Vagina (tissue), 2 donors: ENCODE results near the gene STARD7. TPM values are rescaled to one million over a fixed set of nuclear protein-coding genes. Genes with fewer than 3 reads are reported as not detected.
"Not testable (repeated sequence)": the region's sequence is repeated elsewhere in the genome, so short reads cannot be mapped to it uniquely, and the experiment has no call there.

ENCODE experiments used
- DNase-seq, 2 donors: peaks; one replicate each; pipeline ENCODE4 v3.0.0-alpha.2; 2017; ENCODE audit errors: extremely low spot score in 2 of 2
- H3K27ac ChIP-seq: fragments of 200-600 bp; sonication (generic); one replicate; pipeline ENCODE4 v1.5.1; 2019
- H3K27me3 ChIP-seq: fragments of 200-600 bp; sonication (generic); one replicate; pipeline ENCODE4 v1.5.1; 2019
- H3K36me3 ChIP-seq, 2 donors: fragments of 200-600 bp; sonication (generic); one replicate each; pipeline ENCODE4 v1.5.1; 2017 to 2019
- H3K4me1 ChIP-seq: fragments of 200-600 bp; sonication (generic); one replicate; pipeline ENCODE4 v1.5.1; 2019
- H3K4me3 ChIP-seq, 2 donors: fragments of 200-600 bp; sonication (generic); 1 replicate in 1 of 2; 2 replicates in 1 of 2; pipeline ENCODE4 v1.5.1; 2016 to 2019
- H3K9me3 ChIP-seq: fragments of 200-600 bp; sonication (generic); one replicate; pipeline ENCODE4 v1.5.1; 2019
- POLR2A ChIP-seq, 2 donors: fragments of 450-650 bp; IDR thresholded peaks; one replicate each; pipeline ENCODE4 v1.6.1; 2017; ENCODE audit warnings: antibody characterized with exemption in 2 of 2, mild to moderate bottlenecking in 2 of 2, moderate library complexity in 2 of 2
- POLR2AphosphoS5 ChIP-seq, 2 donors: sonication (generic); formaldehyde crosslinking; IDR thresholded peaks; one replicate each; pipeline ENCODE4 v1.9.0; 2017; ENCODE audit warnings: antibody characterized with exemption in 2 of 2, mild to moderate bottlenecking in 2 of 2, low read depth in 1 of 2; ENCODE audit not compliant: insufficient read depth in 1 of 2
- intact Hi-C: fragments of 100-400 bp; cut with DNase I; formaldehyde crosslinking; loops from one replicate; pipeline ENCODE4 v1.15.1; 2023
- total RNA-seq: library from RNA; depleted of rRNA; stranded (reverse); fragments of >200 nt; gene quantifications from one replicate; pipeline ENCODE4 v1.2.3, GENCODE V29; 2016
- TF ChIP-seq, protein P1 (sequence below), 3 experiments: fragments of 450-650 bp in 2 of 3; fragments of 200-600 bp in 1 of 3; sonication (generic) in 1 of 3; IDR thresholded peaks; one replicate each; pipeline ENCODE4 v1.5.1; 2017 to 2019; ENCODE audit warnings: antibody characterized with exemption in 3 of 3, mild to moderate bottlenecking in 2 of 3, moderate library complexity in 2 of 3

The STARD7 gene
- total RNA-seq, 1 donor from 2014 or later, result 69.5 TPM

DNA sequence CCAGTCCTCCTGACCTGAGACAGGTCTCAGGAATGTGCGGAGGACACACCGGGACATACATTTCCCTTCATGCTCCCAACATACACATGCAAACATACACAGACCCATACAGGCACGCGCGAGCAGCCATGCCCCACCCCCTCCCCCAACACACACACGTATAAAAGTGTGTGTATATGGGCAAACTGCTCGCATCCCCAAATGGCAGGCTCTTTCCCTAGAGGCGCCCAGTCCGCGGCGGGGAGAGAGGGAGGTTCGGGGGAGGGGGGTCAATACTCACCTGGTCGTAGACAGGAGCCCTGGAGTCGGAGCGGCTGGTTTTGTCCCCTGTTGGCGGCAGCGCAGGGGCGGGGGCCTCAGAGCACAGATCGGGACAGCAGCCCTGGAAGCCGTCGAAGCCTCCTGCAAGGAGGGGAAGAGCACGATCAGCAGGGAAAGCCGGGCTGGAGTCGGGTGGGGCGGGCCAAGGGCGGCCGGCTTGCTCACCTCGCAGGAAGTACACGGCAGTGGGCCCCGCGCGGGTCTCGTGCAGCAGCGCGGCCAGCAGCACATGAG is 64.1 kb downstream of the STARD7 start:
- Histone ChIP-seq H3K9me3 (no peaks in the 10 kb centered on the region), H3K4me1 (peaks cover 17% of the 10 kb centered on the region), H3K27me3 (no peaks in the 10 kb centered on the region), H3K4me3 (peak overlapping the region; percentile 45 to 52), H3K36me3 (no peaks in the 10 kb centered on the region), H3K27ac (peak overlapping the region; percentile 57)
- TF ChIP-seq, protein P1, sequence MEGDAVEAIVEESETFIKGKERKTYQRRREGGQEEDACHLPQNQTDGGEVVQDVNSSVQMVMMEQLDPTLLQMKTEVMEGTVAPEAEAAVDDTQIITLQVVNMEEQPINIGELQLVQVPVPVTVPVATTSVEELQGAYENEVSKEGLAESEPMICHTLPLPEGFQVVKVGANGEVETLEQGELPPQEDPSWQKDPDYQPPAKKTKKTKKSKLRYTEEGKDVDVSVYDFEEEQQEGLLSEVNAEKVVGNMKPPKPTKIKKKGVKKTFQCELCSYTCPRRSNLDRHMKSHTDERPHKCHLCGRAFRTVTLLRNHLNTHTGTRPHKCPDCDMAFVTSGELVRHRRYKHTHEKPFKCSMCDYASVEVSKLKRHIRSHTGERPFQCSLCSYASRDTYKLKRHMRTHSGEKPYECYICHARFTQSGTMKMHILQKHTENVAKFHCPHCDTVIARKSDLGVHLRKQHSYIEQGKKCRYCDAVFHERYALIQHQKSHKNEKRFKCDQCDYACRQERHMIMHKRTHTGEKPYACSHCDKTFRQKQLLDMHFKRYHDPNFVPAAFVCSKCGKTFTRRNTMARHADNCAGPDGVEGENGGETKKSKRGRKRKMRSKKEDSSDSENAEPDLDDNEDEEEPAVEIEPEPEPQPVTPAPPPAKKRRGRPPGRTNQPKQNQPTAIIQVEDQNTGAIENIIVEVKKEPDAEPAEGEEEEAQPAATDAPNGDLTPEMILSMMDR (IDR thresholded peaks at IDR 0.05), result no peak
- TF ChIP-seq POLR2AphosphoS5 (IDR thresholded peaks at IDR 0.05; ENCODE audit: insufficient read depth in 1 of 2, low read depth in 1 of 2) (no peak), POLR2A (IDR thresholded peaks at IDR 0.05) (no peak)
- intact Hi-C loops, result no loop called here
- DNase-seq, result no peak

DNA sequence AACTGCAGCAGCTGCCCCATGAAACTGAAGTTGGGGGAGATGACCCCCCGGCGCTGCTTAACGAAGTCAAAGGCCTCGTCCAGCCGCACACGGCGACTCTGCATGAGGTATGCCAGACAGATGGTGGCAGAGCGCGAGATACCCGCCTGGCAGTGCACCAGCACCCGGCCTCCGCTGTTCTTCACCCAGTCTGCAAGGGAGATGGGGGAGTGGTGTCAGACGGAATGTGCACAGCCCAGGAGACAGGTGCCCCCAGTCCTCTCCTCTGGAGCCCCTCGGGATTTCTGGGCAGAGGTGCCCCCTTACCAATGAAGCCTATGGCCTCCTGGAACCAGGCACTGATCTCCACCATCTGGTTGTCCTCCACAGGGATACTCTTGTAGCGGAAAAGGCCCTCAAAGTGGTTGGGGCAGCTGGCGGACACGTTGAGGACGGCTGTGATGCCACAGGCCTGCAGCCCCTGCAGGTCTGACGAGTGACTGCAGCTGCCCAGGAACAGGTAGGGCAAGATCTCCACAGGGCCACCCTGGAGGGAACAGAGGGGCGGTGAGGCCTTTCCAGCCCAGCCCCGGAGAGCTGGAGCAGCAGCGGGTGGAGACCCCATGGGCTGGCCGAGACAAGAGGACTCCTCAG is 64.7 kb downstream of the STARD7 start:
- peaks cover 18% of the 10 kb centered on the region for H3K4me1 ChIP-seq
- DNase-seq, result no peak
- no peaks in the 10 kb centered on the region for H3K9me3 ChIP-seq
- TF ChIP-seq, protein P1 (IDR thresholded peaks at IDR 0.05), result no peak
- TF ChIP-seq POLR2A (IDR thresholded peaks at IDR 0.05) (no peak), POLR2AphosphoS5 (IDR thresholded peaks at IDR 0.05; ENCODE audit: insufficient read depth in 1 of 2, low read depth in 1 of 2) (no peak)
- H3K27ac ChIP-seq, result no peak overlapping the region
- no peaks in the 10 kb centered on the region for H3K36me3 ChIP-seq
- no peaks in the 10 kb centered on the region for H3K27me3 ChIP-seq
- H3K4me3 ChIP-seq, result peak overlapping the region; percentile 45 to 52
- intact Hi-C loops, result no loop called here

DNA sequence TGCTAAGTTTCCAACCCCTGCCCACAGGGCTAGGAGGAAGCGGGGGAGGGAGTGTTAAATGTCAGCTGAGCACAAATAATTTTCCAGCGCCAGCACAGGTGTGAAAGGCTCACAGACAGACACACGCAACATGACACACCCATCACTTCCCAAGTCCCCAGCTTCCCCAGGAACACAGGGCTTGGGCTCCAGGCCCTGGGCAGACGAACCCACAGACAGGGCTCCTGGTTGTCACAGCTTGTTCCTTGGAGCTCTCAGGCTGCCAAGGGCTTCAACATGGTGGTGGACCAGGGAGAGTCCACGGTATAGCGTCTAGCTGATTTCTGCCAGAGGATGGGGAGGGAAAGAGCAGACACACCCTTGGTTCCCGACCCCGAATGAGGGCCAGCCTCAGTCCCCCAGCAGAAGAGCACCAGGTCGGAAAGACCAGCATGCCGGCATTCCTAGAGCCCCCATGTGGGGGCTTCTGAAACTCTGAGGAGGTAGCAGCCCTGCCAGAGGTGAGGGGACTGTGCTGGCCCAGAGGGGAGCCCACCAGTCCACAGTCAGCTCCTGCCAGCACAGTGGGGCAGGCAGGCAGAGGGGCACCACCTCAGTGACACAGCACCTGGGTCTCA is 65.3 kb downstream of the STARD7 start:
- no peak overlapping the region for H3K27ac ChIP-seq
- H3K4me1 ChIP-seq, result peaks cover 22% of the 10 kb centered on the region
- no peak for DNase-seq
- H3K9me3 ChIP-seq, result no peaks in the 10 kb centered on the region
- no peaks in the 10 kb centered on the region for H3K27me3 ChIP-seq
- intact Hi-C loops, result no loop called here
- H3K4me3 ChIP-seq, result peak overlapping the region in 1 of 2 donors; percentile 45
- no peaks in the 10 kb centered on the region for H3K36me3 ChIP-seq
- TF ChIP-seq POLR2A (IDR thresholded peaks at IDR 0.05) (no peak), POLR2AphosphoS5 (IDR thresholded peaks at IDR 0.05; ENCODE audit: insufficient read depth in 1 of 2, low read depth in 1 of 2) (no peak)
- TF ChIP-seq, protein P1 (IDR thresholded peaks at IDR 0.05), result no peak

DNA sequence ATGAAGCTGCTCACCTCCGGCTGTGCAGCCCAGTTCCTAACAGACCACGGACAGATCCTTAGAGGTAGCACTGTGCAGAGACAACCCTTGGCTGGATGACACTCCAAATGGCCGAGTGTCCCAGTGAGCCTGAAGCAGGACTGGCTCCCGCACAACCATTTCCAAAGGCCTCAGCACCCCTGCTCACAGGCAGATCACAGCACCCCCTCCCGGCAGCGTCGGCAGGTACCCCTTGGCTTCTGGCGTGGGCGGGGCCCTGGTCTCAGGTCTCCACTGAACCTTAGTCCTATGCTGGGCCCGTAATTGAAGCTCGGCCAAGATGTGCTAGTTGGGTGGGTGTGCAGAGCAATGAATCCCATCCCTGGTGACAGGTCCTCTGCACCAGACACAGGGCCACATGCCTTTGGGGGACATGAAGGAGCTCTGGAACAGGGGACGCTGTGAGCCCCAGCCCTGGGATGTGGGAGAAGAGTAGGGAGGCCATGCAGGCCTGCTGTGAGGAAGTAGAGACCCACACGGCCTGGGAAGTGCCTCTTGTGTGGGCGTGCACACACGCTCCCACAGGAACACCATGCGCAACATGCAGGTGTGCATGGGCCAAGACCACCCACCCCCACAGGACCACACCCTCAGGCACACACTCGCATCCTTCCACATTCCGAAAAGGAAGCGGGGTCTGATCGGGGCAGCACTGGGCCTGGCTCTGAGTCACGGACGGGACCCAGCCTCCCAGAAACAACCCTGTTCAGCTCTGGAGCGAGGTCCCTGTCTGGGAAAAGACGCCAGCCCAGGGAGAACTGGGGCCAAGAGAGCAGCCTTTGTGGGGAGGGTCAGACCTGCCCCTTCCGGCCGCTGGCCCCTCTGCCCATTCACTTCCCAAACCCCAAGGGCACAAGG is 66.2 kb downstream of the STARD7 start:
- no peak overlapping the region for H3K27ac ChIP-seq
- intact Hi-C loops, result no loop called here

DNA sequence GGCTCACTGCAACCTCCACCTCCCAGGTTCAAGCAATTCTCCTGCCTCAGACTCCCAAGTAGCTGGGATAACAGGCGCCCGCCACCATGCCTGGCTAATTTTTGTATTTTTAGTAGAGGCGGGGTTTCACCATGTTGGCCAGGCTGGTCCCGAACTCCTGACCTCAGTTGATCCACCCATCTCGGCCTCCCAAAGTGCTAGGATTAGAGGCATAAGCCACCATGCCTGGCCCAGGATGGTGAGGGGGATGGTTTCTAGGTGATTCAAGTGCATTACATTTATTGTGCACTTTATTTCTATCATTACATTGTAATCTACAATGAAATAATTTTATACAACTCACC is 67.0 kb downstream of the STARD7 start:
- H3K27ac ChIP-seq, H3K4me3 ChIP-seq, intact Hi-C loops, DNase-seq, H3K9me3 ChIP-seq, H3K36me3 ChIP-seq, H3K27me3 ChIP-seq: not testable (repeated sequence)
- peaks cover 22% of the 10 kb centered on the region for H3K4me1 ChIP-seq

More for the DNA sequence above, 66.2 kb downstream of the STARD7 start:
- Histone ChIP-seq H3K27me3 (no peaks in the 10 kb centered on the region), H3K36me3 (no peaks in the 10 kb centered on the region), H3K9me3 (no peaks in the 10 kb centered on the region), H3K4me3 (no peak overlapping the region), H3K4me1 (peaks cover 22% of the 10 kb centered on the region)
- TF ChIP-seq, protein P1 (IDR thresholded peaks at IDR 0.05), result no peak
- TF ChIP-seq POLR2AphosphoS5 (IDR thresholded peaks at IDR 0.05; ENCODE audit: insufficient read depth in 1 of 2, low read depth in 1 of 2) (no peak), POLR2A (IDR thresholded peaks at IDR 0.05) (no peak)
- no peak for DNase-seq
